Measurements from ENCODE around the gene ETNK2. TPM values are rescaled to one million over a fixed set of nuclear protein-coding genes. Genes with fewer than 3 reads are reported as not detected.
A peak's percentile ranks its signal among the peaks of the same experiment; 100 is the strongest.

The ETNK2 gene
- total and polyA plus RNA-seq, 4 donors: 24.5 to 119 (median 78.8) TPM

DNA sequence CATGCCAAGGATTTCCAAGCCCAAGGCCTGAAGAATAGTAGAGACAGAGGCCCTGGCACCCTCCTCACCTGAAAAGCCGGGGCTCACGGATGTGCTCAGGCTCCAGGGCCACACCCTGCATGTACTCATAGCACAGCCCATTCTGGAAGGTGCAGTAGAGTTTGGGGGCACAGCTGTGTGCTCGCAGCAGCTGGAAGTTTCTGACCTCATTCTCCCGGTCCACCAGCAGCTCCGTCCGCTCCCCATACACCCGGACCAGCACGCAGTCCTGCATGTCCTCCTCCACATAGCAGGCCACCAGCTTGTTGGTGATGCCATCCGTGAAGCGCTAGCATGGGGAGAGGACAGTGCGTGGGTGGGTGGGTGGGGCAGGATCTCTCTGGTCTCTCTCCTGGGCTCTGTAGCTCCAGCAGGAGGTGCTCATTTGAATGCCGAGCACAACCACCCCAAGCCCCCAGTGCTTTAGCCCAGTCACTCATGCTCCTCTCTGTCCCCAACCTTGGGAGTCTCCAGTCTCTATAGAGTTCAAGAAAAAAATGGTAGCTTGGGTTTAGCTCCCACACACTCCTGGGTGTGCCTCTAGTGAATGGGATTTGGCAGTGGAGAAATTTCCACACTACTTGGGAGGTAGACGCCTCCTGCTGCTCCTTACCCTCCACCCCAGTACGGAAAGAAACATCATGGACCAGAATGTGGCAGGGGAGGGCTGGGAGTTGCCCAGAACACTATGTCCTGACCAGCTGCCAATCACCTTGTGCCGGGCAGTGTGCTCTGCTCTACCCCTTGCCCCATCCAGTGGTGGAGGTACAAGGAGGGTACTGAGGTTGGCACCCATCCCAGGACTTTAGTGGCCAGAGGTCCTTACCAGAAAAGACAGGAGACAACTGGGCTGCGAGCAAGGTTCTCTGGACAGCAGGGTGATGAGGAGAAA is 1.9 kb downstream of the ETNK2 start:
- Histone ChIP-seq H3K9me3 (ENCODE audit: control insufficient read depth in 4 of 4, low read length in 3 of 4) (no peaks in the 10 kb centered on the region), H3K4me3 (ENCODE audit: low read depth in 1 of 3, low read length in 3 of 3) (peak overlapping the region; percentile 57 to 71 (median 58)), H3K36me3 (ENCODE audit: control insufficient read depth in 4 of 4, insufficient read depth in 3 of 4, low read depth in 1 of 4, low read length in 3 of 4) (no peaks in the 10 kb centered on the region), H3K9ac (ENCODE audit: low read depth in 1 of 2, low read length in 2 of 2) (no peak overlapping the region), H3K27me3 (ENCODE audit: control insufficient read depth in 4 of 4, insufficient read depth in 4 of 4, low read length in 3 of 4) (no peaks in the 10 kb centered on the region), H3K27ac (ENCODE audit: low read depth in 1 of 2, low read length in 2 of 2) (peak overlapping the region in 1 of 2 donors; percentile 77), H3K4me1 (ENCODE audit: control insufficient read depth in 4 of 4, insufficient read depth in 4 of 4, low read length in 3 of 4) (peaks cover 9 to 72% (median 58%) of the 10 kb centered on the region in 4 donors)
- no peak for DNase-seq (ENCODE audit: low spot score)
- TF ChIP-seq FOXA2 (IDR thresholded peaks at IDR 0.05): no peak
- TF ChIP-seq SP1 (IDR thresholded peaks at IDR 0.05): peak; percentile 90
- TF ChIP-seq JUND (IDR thresholded peaks at IDR 0.05): no peak
- TF ChIP-seq, protein P1, sequence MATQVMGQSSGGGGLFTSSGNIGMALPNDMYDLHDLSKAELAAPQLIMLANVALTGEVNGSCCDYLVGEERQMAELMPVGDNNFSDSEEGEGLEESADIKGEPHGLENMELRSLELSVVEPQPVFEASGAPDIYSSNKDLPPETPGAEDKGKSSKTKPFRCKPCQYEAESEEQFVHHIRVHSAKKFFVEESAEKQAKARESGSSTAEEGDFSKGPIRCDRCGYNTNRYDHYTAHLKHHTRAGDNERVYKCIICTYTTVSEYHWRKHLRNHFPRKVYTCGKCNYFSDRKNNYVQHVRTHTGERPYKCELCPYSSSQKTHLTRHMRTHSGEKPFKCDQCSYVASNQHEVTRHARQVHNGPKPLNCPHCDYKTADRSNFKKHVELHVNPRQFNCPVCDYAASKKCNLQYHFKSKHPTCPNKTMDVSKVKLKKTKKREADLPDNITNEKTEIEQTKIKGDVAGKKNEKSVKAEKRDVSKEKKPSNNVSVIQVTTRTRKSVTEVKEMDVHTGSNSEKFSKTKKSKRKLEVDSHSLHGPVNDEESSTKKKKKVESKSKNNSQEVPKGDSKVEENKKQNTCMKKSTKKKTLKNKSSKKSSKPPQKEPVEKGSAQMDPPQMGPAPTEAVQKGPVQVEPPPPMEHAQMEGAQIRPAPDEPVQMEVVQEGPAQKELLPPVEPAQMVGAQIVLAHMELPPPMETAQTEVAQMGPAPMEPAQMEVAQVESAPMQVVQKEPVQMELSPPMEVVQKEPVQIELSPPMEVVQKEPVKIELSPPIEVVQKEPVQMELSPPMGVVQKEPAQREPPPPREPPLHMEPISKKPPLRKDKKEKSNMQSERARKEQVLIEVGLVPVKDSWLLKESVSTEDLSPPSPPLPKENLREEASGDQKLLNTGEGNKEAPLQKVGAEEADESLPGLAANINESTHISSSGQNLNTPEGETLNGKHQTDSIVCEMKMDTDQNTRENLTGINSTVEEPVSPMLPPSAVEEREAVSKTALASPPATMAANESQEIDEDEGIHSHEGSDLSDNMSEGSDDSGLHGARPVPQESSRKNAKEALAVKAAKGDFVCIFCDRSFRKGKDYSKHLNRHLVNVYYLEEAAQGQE (IDR thresholded peaks at IDR 0.05): peak; percentile 12
- peak; percentile 57 to 86 for TF ChIP-seq RXRA (IDR thresholded peaks at IDR 0.05)
- no peak for TF ChIP-seq GABPA (IDR thresholded peaks at IDR 0.05 in 1 of 2, conservative IDR thresholded peaks at IDR 0.05 in 1 of 2)
- TF ChIP-seq, protein P2, sequence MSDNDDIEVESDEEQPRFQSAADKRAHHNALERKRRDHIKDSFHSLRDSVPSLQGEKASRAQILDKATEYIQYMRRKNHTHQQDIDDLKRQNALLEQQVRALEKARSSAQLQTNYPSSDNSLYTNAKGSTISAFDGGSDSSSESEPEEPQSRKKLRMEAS (IDR thresholded peaks at IDR 0.05): no peak
- TF ChIP-seq FOXA1 (IDR thresholded peaks at IDR 0.05): no peak
- no peak for TF ChIP-seq EGR1 (IDR thresholded peaks at IDR 0.05; ENCODE audit: low read depth in 2 of 2)
- TF ChIP-seq TAF1 (conservative IDR thresholded peaks at IDR 0.05): peak; percentile 56
- peak; percentile 55 to 74 for TF ChIP-seq HNF4A (conservative IDR thresholded peaks at IDR 0.05)
- TF ChIP-seq, protein P3, sequence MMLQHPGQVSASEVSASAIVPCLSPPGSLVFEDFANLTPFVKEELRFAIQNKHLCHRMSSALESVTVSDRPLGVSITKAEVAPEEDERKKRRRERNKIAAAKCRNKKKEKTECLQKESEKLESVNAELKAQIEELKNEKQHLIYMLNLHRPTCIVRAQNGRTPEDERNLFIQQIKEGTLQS (IDR thresholded peaks at IDR 0.05): no peak
- TF ChIP-seq RAD21 (IDR thresholded peaks at IDR 0.05): peak in 1 of 2 donors; percentile 18
- TF ChIP-seq, protein P4, sequence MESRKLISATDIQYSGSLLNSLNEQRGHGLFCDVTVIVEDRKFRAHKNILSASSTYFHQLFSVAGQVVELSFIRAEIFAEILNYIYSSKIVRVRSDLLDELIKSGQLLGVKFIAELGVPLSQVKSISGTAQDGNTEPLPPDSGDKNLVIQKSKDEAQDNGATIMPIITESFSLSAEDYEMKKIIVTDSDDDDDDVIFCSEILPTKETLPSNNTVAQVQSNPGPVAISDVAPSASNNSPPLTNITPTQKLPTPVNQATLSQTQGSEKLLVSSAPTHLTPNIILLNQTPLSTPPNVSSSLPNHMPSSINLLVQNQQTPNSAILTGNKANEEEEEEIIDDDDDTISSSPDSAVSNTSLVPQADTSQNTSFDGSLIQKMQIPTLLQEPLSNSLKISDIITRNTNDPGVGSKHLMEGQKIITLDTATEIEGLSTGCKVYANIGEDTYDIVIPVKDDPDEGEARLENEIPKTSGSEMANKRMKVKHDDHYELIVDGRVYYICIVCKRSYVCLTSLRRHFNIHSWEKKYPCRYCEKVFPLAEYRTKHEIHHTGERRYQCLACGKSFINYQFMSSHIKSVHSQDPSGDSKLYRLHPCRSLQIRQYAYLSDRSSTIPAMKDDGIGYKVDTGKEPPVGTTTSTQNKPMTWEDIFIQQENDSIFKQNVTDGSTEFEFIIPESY (IDR thresholded peaks at IDR 0.05): no peak
- TF ChIP-seq HNF4G (IDR thresholded peaks at IDR 0.05): no peak
- TF ChIP-seq YY1 (IDR thresholded peaks at IDR 0.05): peak; percentile 7
- TF ChIP-seq, protein P5, sequence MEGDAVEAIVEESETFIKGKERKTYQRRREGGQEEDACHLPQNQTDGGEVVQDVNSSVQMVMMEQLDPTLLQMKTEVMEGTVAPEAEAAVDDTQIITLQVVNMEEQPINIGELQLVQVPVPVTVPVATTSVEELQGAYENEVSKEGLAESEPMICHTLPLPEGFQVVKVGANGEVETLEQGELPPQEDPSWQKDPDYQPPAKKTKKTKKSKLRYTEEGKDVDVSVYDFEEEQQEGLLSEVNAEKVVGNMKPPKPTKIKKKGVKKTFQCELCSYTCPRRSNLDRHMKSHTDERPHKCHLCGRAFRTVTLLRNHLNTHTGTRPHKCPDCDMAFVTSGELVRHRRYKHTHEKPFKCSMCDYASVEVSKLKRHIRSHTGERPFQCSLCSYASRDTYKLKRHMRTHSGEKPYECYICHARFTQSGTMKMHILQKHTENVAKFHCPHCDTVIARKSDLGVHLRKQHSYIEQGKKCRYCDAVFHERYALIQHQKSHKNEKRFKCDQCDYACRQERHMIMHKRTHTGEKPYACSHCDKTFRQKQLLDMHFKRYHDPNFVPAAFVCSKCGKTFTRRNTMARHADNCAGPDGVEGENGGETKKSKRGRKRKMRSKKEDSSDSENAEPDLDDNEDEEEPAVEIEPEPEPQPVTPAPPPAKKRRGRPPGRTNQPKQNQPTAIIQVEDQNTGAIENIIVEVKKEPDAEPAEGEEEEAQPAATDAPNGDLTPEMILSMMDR (IDR thresholded peaks at IDR 0.05; ENCODE audit: low read depth, low read length, missing input control): no peak
- no peak for TF ChIP-seq NR2F2 (IDR thresholded peaks at IDR 0.05)
- 47% methylated on average over 16 of the region's 16 CpGs for WGBS
